Spleen (tissue), 11 donors: ENCODE results near the gene DYRK1A. TPM values are rescaled to one million over a fixed set of nuclear protein-coding genes. Genes with fewer than 3 reads are reported as not detected.
A peak's percentile ranks its signal among the peaks of the same experiment; 100 is the strongest.

ENCODE experiments used
- DNase-seq: peaks from one replicate; pipeline ENCODE4 v3.0.0-alpha.2; 2020
- H3K27ac ChIP-seq, 8 donors: fragments of 200-600 bp; sonication (generic) in 7 of 8; 1 replicate in 4 of 8; 2 replicates in 4 of 8; pipeline versions ENCODE4 v1.5.0 to v1.8.0; 2016 to 2021; ENCODE audit warnings: inconsistent platforms in 4 of 8, mild to moderate bottlenecking in 4 of 8, moderate library complexity in 1 of 8
- H3K27me3 ChIP-seq, 7 donors: fragments of 200-600 bp; sonication (generic) in 6 of 7; replicated peaks in 1 of 7; 1 replicate in 4 of 7; 2 replicates in 3 of 7; pipeline versions ENCODE4 v1.5.0 to v1.8.0; 2016 to 2021; ENCODE audit warnings: inconsistent platforms in 3 of 7, mild to moderate bottlenecking in 1 of 7
- H3K36me3 ChIP-seq, 6 donors: fragments of 200-600 bp; sonication (generic) in 5 of 6; 1 replicate in 4 of 6; 2 replicates in 2 of 6; pipeline versions ENCODE4 v1.5.0 to v1.8.0; 2016 to 2021; ENCODE audit warnings: inconsistent platforms in 2 of 6
- H3K4me1 ChIP-seq, 6 donors: fragments of 200-600 bp; sonication (generic) in 5 of 6; 1 replicate in 3 of 6; 2 replicates in 3 of 6; pipeline versions ENCODE4 v1.5.0 to v1.8.0; 2016 to 2021; ENCODE audit warnings: inconsistent platforms in 3 of 6
- H3K4me3 ChIP-seq, 8 donors: fragments of 200-600 bp; sonication (generic) in 7 of 8; 1 replicate in 4 of 8; 2 replicates in 4 of 8; pipeline versions ENCODE4 v1.5.0 to v1.8.0; 2016 to 2021; ENCODE audit warnings: inconsistent platforms in 4 of 8, mild to moderate bottlenecking in 4 of 8, moderate library complexity in 2 of 8
- H3K9me3 ChIP-seq, 8 donors: fragments of 200-600 bp; sonication (generic) in 7 of 8; 1 replicate in 4 of 8; 2 replicates in 4 of 8; pipeline versions ENCODE4 v1.5.0 to v1.8.0; 2016 to 2021; ENCODE audit warnings: inconsistent platforms in 4 of 8
- POLR2A ChIP-seq, 3 donors: fragments of 450-650 bp; IDR thresholded peaks; one replicate each; pipeline ENCODE4 v1.5.1; 2017; ENCODE audit warnings: antibody characterized with exemption in 3 of 3, mild to moderate bottlenecking in 1 of 3
- POLR2AphosphoS5 ChIP-seq, 3 donors: sonication (generic); formaldehyde crosslinking; IDR thresholded peaks; one replicate each; pipeline ENCODE4 v1.5.1; 2017; ENCODE audit warnings: antibody characterized with exemption in 3 of 3
- WGBS, 5 donors: extraction: QIAGEN DNeasy Blood & Tissue Kit in 3 of 5; methylation state at CpG; one replicate each; pipeline versions ENCODE4 v1.1.5 to v1.1.7; 2013 to 2018; 5-methylcytosine and 5-hydroxymethylcytosine counted together
- intact Hi-C: fragments of 100-400 bp; cut with DNase I; formaldehyde crosslinking; loops from one replicate; pipeline ENCODE4 v1.15.0; 2023; ENCODE audit warnings: low total_unique reads
- polyA plus RNA-seq, 3 donors: library from polyadenylated mRNA; stranded (reverse); fragments of 200-250 nt; gene quantifications; one replicate each; pipeline ENCODE4 v1.2.1, GENCODE V29; 2013
- total RNA-seq, 7 donors: library from RNA; depleted of rRNA in 3 of 7; stranded (reverse); fragments of >200 nt in 3 of 7; fragmentation: NEBNext Ultra II Directional in 4 of 7; extraction: Animal tissue kit (Norgen Biotek cat#: 25700) in 4 of 7; gene quantifications; one replicate each; pipeline versions ENCODE4 v1.1.0 to v1.2.1, GENCODE V29; 2016 to 2021
- TF ChIP-seq, protein P1 (sequence below), 11 experiments: fragments of 200-600 bp in 7 of 11; fragments of 450-650 bp in 4 of 11; sonication (generic) in 4 of 11; IDR thresholded peaks in 8 of 11; conservative IDR thresholded peaks in 3 of 11; 1 replicate in 7 of 11; 2 replicates in 4 of 11; pipeline versions ENCODE4 v1.4.0 to v1.8.0; 2016 to 2021; ENCODE audit warnings: antibody characterized with exemption in 11 of 11, inconsistent platforms in 4 of 11, mild to moderate bottlenecking in 1 of 11
- donor health status: healthy with polysubstance abuse.
- donor health status: DM: no; HTN: no; CAD: no; lungs with moderate emphysema.
- donor health status: DM: no; HTN: no; CAD: no.
- donor health status: Bipolar disorder and iron deficiency.
- donor health status: healthy.
- donor health status: DM: no; HTN: no; CAD: no.
- donor health status: DM: yes; HTN: yes; CAD: no.

The DYRK1A gene
- total and polyA plus RNA-seq, 10 donors: 21.9 to 115 (median 95.1) TPM

DNA sequence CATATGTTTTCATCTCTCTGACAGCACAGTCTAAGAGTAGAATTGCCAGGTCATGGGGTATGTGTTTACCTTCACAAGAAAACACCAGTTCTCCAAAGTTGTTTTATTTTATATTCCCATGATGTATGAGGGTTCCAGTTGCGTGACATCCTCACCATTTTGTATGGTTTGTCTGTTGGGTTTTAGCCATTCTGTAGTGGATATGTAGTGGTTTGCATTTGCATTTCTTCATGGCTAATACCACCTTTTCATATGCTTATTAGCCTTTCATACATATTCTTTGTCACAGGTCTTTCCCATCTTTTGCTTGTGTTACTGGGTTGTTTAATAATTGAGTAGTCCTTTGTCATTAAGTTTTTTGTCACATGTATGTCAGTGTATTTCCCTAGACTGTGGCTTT lies 132.1 kb downstream of the DYRK1A start:
- no peak overlapping the region for H3K4me3 ChIP-seq
- H3K9me3 ChIP-seq: no peaks in the 10 kb centered on the region
- WGBS, 5 donors: 96 to 100% (median 98%) methylated on average over 1 of the region's 1 CpG
- intact Hi-C loops: no loop called here
- H3K27me3 ChIP-seq: no peaks in the 10 kb centered on the region
- no peak for DNase-seq
- TF ChIP-seq, protein P1, sequence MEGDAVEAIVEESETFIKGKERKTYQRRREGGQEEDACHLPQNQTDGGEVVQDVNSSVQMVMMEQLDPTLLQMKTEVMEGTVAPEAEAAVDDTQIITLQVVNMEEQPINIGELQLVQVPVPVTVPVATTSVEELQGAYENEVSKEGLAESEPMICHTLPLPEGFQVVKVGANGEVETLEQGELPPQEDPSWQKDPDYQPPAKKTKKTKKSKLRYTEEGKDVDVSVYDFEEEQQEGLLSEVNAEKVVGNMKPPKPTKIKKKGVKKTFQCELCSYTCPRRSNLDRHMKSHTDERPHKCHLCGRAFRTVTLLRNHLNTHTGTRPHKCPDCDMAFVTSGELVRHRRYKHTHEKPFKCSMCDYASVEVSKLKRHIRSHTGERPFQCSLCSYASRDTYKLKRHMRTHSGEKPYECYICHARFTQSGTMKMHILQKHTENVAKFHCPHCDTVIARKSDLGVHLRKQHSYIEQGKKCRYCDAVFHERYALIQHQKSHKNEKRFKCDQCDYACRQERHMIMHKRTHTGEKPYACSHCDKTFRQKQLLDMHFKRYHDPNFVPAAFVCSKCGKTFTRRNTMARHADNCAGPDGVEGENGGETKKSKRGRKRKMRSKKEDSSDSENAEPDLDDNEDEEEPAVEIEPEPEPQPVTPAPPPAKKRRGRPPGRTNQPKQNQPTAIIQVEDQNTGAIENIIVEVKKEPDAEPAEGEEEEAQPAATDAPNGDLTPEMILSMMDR (IDR thresholded peaks at IDR 0.05 in 8 of 11, conservative IDR thresholded peaks at IDR 0.05 in 3 of 11): no peak
- TF ChIP-seq POLR2A (IDR thresholded peaks at IDR 0.05) (no peak), POLR2AphosphoS5 (IDR thresholded peaks at IDR 0.05) (no peak)
- peaks cover 0 to 18% (median 0%) of the 10 kb centered on the region in 6 donors for H3K4me1 ChIP-seq
- no peak overlapping the region for H3K27ac ChIP-seq
- H3K36me3 ChIP-seq: peaks cover 0 to 81% (median 34%) of the 10 kb centered on the region in 6 donors

DNA sequence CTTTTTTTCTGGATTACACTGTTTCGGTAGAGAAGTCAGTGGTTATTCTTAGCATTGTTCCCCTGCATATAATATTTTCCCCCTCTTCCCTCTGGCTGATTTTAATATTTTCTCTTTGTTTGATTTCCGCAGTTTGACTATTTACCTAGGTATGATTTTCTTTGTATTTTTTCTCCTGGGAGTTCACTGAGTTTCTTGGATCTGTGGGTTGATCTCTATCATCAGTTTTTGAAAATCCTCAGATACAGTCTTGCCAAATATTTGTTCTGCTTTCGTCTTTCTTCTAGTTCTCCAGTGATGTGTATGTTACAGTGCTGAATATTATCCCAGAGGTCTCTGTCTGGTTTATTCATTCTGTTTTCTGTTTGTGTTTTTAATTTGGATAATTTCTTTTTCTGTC lies 136.4 kb downstream of the DYRK1A start:
- Histone ChIP-seq H3K9me3 (no peaks in the 10 kb centered on the region), H3K4me1 (peaks cover 0 to 13% (median 7%) of the 10 kb centered on the region in 6 donors), H3K36me3 (peaks cover 0 to 81% (median 43%) of the 10 kb centered on the region in 6 donors), H3K4me3 (no peak overlapping the region), H3K27me3 (no peaks in the 10 kb centered on the region), H3K27ac (no peak overlapping the region)
- 93 to 99% (median 97%) methylated on average over 3 of the region's 3 CpGs for WGBS, 5 donors
- no peak for DNase-seq
- TF ChIP-seq POLR2A (IDR thresholded peaks at IDR 0.05) (no peak), POLR2AphosphoS5 (IDR thresholded peaks at IDR 0.05) (no peak)
- TF ChIP-seq, protein P1 (IDR thresholded peaks at IDR 0.05 in 8 of 11, conservative IDR thresholded peaks at IDR 0.05 in 3 of 11): no peak
- intact Hi-C loops: no loop called here

DNA sequence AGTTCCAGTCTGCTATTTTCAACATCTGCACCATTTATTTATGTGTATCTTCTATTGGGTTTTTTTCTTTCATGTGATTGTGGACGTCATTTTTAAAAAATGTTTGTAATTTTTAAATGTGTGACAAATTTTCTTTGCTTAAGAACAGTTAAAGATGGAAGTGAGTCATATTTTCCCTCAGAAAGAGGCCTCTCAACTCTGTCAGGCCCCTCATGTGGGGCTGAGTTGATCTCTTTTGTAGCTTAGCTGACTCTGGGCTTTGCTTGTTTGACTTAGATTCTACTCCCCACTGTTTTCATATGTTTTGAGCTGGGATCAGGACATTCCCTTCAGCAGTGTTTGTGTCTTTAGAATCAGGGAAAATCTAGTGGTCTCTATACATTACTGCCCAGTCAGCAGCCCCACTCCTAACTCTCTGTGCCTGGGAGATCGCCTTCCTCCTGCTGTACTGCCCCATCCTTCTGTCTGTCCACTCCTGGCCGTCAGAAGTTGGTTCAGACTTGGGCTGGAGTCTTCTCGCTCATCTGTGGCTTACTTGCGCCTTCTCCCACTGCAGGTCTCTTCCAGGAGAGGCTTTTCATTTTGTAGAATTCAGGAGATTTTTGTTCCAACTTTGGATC lies 137.4 kb downstream of the DYRK1A start:
- TF ChIP-seq, protein P1 (IDR thresholded peaks at IDR 0.05 in 8 of 11, conservative IDR thresholded peaks at IDR 0.05 in 3 of 11): no peak
- TF ChIP-seq POLR2AphosphoS5 (IDR thresholded peaks at IDR 0.05) (no peak), POLR2A (IDR thresholded peaks at IDR 0.05) (no peak)
- H3K36me3 ChIP-seq: peaks cover 0 to 82% (median 51%) of the 10 kb centered on the region in 6 donors
- WGBS, 5 donors: 88 to 95% (median 90%) methylated on average over 5 of the region's 5 CpGs

DNA sequence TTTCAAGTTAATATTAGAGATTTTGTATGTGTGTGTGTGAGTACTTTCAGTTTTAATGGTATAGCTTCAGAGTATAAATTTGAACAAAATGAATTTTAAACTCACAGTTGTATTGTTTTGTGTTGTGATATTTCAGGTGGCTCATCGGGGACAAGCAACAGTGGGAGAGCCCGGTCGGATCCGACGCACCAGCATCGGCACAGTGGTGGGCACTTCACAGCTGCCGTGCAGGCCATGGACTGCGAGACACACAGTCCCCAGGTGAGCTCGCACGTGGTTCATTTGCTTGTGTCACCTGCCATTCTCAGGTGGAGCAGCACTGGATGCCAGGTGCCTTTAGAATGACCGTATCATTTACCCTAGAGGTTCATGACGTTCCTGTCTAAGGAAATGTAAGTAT lies 139.4 kb downstream of the DYRK1A start:
- Histone ChIP-seq H3K9me3 (no peaks in the 10 kb centered on the region), H3K4me1 (peaks cover 0 to 13% (median 7%) of the 10 kb centered on the region in 6 donors), H3K27ac (no peak overlapping the region), H3K36me3 (peaks cover 0 to 94% (median 70%) of the 10 kb centered on the region in 6 donors), H3K4me3 (no peak overlapping the region), H3K27me3 (no peaks in the 10 kb centered on the region)
- WGBS, 5 donors: 94 to 96% (median 95%) methylated on average over 6 to 12 of the region's 12 CpGs
- intact Hi-C loops: no loop called here
- TF ChIP-seq POLR2A (IDR thresholded peaks at IDR 0.05): no peak
- peak in 2 of 3 donors; percentile 30 to 66 for TF ChIP-seq POLR2AphosphoS5 (IDR thresholded peaks at IDR 0.05)
- no peak for DNase-seq

More for the DNA sequence above, 137.4 kb downstream of the DYRK1A start:
- no peaks in the 10 kb centered on the region for H3K27me3 ChIP-seq
- peaks cover 0 to 13% (median 7%) of the 10 kb centered on the region in 6 donors for H3K4me1 ChIP-seq
- DNase-seq: no peak
- H3K9me3 ChIP-seq: no peaks in the 10 kb centered on the region
- intact Hi-C loops: no loop called here
- H3K4me3 ChIP-seq: no peak overlapping the region
- H3K27ac ChIP-seq: no peak overlapping the region
